Skin of body (tissue), 2 donors: ENCODE measurements around the gene CFAP43. TPM values are rescaled to one million over a fixed set of nuclear protein-coding genes. Genes with fewer than 3 reads are reported as not detected.
"Not testable (repeated sequence)": the region's sequence is repeated elsewhere in the genome, so short reads cannot be mapped to it uniquely, and the experiment has no call there.

Experiments used
- DNase-seq: peaks from one replicate; lab custom pipeline; 2025; lab: John Stamatoyannopoulos, UW
- total RNA-seq: library from RNA; depleted of rRNA; stranded (reverse); fragments of >200 nt; gene quantifications from one replicate; pipeline ENCODE4 v1.2.3, GENCODE V29; 2014

Gene CFAP43
- total RNA-seq, 1 donor from 2014 or later = 1.6 TPM

DNA sequence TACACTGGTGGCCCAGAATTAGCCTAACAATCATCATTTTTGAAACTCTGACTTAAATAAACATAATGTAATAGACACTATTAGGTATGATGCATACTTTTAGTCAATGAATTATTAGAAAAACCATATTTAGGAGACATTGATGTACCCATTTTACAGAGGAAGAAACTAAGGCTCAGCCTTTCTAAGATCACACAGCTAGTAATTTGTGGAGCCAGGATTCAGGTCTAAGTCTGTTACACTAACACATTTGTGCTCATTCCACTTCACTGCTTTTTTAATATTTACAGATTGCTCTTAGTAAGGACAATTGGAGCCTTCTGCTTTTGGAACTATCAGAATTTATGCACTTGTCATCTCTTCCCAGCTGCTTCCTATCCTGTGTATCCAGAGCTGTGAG is 8.9 kb downstream of the CFAP43 start:
- no peak for DNase-seq

DNA sequence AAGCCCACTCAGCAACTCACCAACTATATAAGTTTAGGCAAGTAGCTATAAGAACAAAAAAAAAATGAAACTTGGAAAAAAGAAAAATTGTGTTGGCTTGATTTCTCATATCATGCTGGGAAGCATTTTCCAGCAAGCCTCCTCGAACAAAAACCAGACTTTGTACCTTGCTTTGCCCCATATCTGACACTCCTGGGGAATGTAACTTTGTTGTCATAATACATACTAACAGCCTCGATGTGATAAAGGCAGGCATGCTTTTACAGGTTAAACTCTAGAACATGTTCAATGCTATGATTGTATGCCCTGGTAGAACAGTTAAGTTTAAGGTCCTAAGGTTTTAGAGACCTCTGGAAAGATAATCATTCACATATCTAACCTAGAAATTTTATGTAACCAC is 11.6 kb downstream of the CFAP43 start:
- DNase-seq = no peak

DNA sequence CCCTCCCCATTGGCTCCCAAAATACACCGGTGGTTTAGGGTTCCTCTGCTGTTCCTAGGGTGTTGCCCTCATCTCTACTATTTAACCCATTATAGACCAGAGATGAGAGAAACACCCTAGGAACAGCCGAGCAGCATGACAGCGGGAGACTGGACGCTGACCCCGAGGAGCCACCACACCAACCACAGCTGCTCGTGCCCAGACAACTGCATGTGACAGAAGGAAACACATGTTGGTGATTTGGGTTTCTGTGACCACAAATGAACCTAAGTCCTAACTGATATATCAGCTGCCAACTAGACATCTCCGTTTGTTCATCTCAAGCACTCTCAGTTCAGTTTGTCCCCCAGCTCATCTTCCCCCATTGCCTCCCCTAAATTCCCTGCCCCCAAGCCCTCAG is 13.4 kb downstream of the CFAP43 start:
- DNase-seq = no peak

DNA sequence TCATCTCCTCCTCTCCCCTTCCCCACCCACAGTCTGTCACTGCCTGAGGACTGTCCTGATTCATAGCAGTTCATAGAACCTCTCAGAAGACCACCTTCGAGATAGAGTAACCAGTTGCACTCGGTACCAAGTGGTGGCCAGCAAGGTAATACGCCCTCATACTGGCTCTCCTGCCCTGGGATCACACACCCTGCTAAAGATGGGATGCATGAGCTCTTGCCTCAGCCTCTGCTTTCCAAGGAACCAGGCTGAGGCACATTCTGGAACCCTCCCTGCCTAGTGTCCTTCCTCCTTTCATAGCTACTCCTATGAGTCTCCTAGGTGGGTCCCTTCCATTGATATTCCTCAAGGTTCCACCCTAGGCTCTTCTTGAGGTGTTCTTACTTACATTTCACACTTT is 15.5 kb downstream of the CFAP43 start:
- DNase-seq = no peak

DNA sequence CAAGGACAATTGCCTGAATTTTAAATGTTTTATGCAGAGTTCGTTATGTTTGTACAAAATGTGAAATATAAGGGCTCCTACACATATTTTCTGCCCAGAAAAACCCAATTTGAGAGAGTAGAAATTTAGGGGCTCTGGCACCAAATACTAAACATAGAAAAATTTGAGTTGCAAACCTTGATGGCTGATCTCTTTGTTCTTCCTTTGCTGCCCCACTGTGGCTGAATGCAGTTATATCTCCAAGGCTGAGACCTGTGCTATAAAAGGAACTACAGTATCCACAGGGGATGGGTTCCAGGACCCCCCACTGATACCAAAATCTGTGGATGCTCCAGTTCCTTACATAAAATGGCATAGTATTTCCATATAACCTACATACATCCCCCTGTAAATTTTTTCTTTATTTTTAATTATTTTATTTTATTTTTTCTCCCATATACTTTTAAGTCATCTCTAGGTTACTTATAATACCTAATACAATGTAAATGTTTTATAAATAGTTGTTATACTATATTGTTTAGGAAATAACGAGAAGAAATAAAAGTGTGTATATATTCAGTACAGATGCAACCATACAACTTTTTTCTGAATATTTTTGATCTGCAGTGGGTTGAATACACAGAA is 22.5 kb downstream of the CFAP43 start:
- DNase-seq = peak; percentile 9

DNA sequence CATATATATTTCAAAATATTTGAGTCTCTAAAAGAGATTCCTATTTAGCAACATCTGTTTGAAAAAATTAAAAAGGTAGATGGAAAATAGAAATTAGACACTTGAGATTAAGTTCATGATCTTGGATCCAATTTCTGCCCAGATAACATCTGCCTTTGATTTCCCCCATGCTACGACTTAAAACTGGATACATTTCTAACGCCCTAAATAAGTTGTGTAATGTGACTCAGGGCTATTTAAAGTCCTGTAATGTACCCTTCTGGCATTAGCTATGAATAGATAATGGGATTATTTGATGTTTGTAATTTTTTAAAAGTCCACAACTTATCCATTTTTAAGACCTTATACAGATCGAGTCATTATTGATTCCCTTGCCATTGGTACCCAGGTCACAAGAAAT is 23.4 kb downstream of the CFAP43 start:
- no peak for DNase-seq

DNA sequence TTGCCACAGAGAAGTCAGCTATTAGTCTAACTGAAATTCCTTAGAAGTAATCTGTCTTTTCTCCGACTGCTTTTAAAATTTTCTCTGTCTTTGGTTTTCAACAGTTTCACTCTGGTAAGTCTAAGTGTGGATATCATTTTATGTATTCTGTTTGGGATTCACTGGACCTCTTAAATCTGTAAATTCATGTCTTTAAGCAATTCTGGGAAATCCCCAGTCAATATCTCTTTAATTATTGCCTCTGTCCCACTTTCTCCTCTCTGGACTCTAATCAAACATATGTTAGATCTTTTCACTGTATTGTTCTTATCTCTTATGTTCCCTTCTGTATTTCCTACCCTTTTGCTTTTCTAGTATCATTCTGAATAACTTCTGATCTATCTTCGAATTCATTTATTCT is 29.9 kb downstream of the CFAP43 start:
- DNase-seq = no peak

DNA sequence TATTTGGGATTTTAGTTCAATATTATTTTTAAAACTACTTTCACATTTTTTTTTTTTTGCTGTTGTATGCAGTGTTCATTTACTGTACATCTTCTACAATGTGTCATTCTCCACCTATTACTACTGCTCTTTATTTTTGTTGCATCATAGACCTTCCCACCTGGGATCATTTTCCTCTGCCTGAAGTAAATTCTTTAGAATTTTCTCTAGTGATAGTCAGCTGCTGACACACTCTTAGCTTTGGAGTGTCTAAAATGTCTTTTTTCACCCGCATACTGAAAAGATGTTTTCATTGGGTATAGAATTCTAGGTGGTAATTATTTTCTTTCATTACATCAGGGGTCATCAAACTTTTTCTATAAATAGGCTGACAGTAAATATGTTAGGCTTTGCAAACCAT is 30.5 kb downstream of the CFAP43 start:
- DNase-seq = no peak

DNA sequence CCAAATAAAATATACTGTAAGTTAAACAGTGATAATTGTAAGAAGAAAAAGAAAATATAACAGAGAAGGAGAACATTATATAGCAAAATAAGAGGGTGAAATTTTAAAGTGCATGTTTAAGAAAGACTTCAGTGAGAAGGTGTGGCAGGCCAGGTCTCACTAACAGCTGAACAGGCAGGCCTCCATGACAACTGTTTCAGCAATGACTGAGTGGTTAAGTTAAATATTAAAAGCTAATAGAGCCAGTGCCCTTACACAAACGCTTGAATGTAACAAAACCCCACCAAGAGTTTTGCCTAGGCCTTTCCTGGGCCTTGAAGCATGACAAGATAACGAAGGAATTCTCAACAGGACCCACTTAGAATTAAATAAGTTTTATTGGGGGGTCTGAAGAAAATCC is 32.6 kb downstream of the CFAP43 start:
- DNase-seq = no peak

DNA sequence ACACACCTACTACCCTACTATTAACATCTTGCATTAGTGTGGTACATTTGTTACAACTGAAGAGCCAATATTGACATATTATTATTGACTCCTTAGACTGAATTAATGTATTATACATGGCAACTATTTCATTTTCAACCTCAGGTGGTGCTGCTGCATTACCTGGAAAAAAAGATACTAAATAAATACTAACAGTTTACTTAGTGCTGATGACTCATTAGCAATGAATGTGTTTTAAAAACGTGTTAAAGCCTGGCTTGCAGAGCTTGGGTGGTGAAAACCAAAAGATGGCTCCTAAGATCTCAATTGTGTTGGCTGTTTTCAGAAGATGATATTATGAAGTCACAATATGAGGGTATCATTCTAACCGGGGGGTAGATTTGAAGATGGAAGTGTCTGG is 34.8 kb downstream of the CFAP43 start:
- no peak for DNase-seq

DNA sequence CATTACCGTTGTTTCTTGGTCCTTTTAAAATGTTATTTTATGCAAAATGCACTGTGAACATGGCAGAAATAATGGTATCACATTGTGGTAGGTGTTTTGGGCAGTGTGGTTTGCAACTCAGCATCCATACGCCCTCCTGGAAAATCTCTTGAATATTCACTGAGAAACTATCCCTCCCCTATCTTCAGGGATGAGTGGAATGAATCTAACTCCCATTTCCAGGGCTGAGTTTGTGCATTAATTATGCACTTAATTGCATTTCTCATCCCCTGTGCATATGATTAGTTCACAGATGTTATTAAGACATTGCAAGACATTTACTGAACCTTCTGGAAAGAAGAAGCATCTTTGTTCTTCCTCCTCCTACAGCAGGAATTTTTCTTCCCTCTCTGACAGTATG is 36.5 kb downstream of the CFAP43 start:
- DNase-seq = no peak

DNA sequence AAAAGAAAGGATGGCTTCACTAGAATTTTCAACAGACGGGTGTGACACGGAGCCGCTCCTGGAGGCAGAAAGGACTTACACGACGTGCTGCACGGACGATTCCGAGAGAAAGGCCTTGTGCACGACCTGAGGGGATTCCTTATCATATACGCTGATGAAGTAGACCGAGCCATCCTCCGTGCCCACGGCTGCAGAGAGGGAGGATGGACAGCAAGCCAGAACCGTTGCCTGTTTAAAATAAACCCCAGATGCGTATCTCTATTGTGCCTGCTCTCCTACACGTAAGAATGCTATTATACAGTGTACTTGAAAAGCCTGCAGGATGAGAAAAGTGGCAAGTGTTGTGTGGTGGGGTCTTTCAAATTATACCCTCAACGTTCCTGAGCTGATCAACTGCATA is 38.4 kb downstream of the CFAP43 start:
- DNase-seq = no peak

DNA sequence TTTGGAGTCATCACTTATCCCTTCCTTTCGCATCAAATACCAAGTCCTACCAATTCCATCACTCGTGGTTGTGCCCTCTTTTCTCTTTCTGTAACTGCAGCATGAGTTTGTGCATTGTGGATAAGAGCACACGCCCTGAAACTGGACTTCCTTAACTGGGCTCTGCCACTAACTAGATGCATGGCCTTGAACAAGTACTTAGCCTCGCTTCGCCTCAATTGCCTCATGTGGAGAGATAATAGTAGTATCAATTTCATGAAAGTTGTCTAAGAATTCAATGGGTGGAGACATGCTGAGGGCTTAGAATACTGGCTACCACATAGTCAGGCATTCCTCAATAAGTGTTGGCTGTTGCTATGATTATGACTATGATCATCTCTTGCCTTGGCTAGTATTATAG is 41.5 kb downstream of the CFAP43 start:
- no peak for DNase-seq

DNA sequence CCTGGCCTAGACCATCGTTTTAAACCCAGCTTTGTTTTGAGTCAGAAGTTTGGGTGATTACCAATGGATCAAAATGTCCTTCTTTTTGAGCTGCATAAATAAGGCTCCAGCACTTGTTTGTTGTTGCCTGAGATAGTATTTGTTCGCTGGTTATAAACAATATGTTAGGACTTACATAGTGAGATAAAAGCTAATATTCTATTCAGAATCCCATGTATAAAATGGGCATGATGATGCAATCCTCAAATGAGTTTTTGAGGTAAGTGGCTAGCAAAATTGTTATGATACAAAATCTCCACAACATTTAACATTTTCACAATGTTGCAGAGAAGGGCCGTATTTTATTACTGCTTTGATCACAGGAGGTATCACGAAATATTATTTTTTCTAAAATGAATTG is 48.5 kb downstream of the CFAP43 start:
- no peak for DNase-seq

DNA sequence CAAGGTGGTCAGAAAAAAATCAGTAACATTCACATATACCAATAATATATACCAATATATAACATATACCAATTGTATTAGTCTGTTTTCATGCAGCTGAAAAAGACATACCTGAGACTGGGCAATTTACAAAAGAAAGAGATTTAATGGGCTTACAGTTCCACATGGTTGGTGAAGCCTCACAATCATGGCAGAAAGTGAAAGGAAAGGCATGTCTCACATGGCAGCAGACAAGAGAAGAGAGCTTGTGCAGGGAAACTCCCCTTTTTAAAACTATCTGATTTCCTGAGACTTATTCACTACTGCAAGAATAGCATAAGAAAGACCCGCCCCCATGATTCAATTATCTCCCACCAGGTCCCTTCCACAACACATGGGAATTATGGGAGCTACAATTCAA is 58.0 kb downstream of the CFAP43 start:
- not testable (repeated sequence) for DNase-seq

DNA sequence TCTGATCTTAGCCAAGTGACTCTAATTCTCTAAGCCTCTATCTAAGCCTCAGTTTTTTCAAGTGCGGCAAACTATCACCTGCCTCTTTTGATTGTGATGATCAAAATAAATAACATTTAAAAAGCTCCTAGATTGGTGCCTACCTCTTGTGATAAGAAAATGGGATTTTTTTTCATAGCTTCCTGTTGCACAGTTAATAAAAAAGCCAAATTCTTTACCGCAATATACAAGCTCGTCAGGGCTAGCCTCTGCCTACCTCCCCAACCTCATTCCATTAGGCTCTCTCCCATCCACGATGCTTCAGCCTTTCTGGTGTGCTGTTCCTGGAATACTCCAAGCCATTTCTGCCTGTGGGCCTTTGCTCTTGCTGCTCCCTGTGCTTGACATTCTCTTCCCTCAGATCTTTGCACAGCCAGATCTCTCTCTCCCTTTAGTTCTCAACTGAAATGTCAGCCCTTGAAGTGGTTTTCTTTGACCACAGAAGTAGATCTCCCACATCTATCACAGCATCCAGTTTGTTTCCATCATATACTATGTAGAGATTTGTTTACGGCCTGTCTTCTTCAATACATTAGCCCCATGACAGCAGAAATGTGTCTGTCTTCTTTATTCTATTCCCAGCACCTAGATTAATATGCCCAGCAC is 61.4 kb downstream of the CFAP43 start:
- DNase-seq = no peak

DNA sequence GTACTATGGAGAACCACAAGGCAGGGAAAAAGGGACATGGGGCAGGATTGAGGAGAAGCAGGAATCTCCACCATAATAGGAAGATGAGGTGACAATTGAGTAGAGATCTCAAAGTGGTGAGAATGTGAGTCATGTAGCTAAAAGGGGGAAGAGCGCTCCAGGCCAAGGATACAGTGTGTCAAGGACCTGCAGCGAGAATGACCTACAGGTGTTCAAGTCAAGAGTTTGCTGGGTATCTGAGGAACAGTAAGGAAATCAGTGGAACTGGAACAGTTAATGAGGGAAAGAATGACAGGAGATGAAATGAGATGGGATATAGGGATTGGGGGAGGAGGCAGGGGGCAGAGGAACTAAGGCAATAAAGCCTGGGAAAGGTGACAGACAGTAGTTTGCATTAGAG is 76.6 kb downstream of the CFAP43 start:
- no peak for DNase-seq

DNA sequence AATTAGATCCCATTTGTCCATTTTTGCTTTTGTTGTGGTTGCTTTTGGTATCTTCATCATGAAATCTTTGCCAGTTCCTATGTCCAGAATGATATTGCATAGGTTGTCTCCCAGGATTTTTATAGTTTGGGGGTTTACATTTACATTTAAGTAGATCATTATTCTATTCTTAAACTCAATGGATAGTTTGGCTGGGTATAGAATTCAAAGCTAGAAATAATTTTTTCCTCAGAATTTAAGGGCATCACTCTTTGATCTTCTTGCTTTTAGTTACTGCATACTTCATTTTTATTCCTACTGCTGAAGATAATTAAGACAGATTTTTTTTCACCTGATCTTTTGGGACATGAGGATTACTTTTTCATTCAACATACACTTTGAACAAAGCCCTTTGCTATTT is 80.4 kb downstream of the CFAP43 start:
- no peak for DNase-seq

DNA sequence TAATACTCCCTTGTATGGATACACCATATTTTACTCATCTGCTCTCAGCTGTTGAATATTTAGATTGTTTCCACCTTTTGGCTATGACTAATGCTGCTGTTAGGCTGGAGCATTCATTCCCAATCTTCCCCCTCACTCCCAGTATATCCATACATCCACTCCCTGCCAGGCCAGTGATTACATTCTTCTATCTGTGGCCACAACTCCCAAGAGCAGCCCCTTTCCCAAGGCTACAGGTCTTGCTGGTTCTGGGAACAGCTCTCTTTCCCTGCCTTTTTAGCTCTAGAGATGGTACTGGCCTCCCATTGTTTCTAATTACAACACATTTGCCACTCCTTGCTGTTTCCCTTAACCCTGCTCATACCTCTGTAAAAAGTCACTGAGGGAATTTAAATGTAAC is 82.0 kb downstream of the CFAP43 start:
- no peak for DNase-seq

DNA sequence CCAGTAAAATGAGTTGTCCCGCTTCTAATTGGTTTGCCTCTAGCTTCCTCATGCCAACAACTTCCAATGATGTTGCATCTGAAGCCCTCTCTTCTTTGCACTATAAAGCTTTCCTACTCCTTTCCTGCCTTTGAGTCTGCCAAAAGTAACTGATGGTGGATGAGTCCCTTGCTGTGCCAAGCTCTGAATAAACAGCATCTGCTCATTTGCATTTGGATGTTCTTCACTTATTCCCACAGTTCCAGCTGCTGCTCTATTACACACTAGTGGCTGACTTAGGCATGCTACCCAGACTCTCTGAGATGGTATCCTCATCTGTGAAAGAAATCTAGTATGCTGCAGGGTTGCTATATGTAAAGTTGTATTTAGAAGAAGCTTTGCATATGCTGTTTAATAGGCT is 85.3 kb downstream of the CFAP43 start:
- DNase-seq = peak; percentile 43

DNA sequence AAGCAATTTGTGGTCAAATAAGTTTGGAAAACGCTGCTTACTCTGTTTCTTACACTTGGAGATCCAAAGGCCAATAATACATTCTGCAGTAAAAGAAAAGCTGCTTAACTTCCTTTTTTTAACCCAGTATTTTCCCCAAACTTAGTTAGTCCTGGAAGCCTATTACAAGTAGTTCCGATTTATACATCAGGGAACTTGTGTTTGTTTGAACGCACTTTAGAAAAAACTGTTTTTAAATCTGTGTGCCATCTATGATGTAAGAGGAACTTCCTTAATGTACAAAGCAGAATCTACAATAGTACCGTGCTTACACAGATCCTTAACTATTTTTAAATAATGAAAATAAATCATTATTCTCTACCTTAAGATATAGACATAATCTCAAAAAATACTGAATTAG is 87.2 kb downstream of the CFAP43 start:
- no peak for DNase-seq

DNA sequence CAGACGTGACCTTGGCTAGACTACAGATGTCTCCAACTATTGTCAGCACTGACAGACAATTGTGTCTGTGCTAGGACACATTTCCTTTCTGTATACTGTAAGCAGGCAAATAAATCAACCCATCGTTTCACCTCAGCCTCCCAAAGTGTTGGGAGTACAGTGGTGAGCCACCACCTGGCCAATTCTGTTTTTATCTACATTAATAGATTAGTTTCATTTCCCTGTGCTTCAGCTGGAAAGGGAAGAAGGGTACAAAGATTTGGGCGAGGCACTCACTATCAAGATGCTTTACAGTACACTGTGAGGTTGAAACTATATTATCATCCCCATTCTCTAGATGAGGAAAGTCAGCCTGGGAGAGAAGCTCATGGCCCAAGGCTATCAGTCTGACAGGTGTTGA is 88.3 kb downstream of the CFAP43 start:
- DNase-seq = no peak

DNA sequence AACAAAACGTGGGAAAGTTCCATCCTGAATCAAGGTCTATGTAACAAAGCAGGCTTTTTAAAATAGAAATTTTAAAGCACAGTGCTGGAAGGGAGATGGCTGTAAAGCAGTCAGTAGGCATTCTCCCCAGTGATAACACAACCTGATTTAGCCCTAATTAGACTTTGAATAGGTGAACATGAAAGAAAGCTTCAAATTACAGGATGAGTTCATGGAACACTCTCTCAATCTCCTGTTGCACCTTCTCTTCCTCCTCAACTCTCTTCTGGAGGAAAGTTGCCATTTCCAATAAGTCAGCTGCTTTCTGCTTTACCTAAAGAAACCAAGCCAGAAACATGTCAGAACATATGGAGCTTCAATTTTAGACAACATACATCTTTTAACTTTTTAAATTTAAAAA is 90.1 kb downstream of the CFAP43 start:
- no peak for DNase-seq

DNA sequence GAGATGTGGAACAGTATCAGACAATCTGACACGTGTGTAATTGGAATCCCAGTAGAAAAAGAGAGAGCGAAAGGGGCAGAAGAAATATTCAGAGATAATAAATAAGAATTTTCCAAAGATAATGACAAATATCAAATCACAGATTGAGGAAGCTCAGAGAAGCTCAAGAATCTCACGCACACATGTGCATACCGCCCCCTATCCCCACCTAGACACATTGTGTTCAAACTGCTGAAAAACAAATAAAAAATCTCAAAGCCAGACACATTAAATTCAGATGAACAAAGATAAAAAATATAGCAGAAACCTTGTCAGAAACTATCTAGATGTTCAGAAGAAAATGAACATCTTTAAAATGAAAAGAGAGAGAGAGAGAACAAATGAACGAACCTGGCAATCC is 92.9 kb downstream of the CFAP43 start:
- DNase-seq = no peak
